IPS-15b (cell line): ENCODE measurements around the gene ZPR1.

Source experiments
- H3K27me3 ChIP-seq: one replicate; pipeline ENCODE4 v1.6.1; 2013; ENCODE audit warnings: low read length; ENCODE audit not compliant: control insufficient read depth, insufficient read depth
- H3K36me3 ChIP-seq: one replicate; pipeline ENCODE4 v1.6.1; 2013; ENCODE audit warnings: low read length; ENCODE audit not compliant: control insufficient read depth, insufficient read depth
- H3K4me1 ChIP-seq: one replicate; pipeline ENCODE4 v1.6.1; 2013; ENCODE audit warnings: mild to moderate bottlenecking, low read length; ENCODE audit not compliant: control insufficient read depth, insufficient read depth
- H3K4me3 ChIP-seq: one replicate; pipeline ENCODE4 v1.5.1; 2013; ENCODE audit warnings: low read depth, low read length
- H3K9ac ChIP-seq: one replicate; pipeline ENCODE4 v1.6.1; 2013; ENCODE audit warnings: low read depth, mild to moderate bottlenecking, low read length
- H3K9me3 ChIP-seq: one replicate; pipeline ENCODE4 v1.6.1; 2013; ENCODE audit warnings: mild to moderate bottlenecking, low read length; ENCODE audit not compliant: control insufficient read depth, insufficient read depth

Gene ZPR1

GRCh38 chr11:116788975-116789374 is 1.2 kb upstream of the ZPR1 start:
- Histone ChIP-seq H3K27me3 (peaks cover 22% of the 10 kb centered on the region), H3K4me3 (no peak overlapping the region), H3K9me3 (no peaks in the 10 kb centered on the region), H3K36me3 (peaks cover 17% of the 10 kb centered on the region), H3K9ac (no peak overlapping the region), H3K4me1 (peaks cover 11% of the 10 kb centered on the region)

GRCh38 chr11:116788534-116788933 is 711 bp upstream of the ZPR1 start:
- no peaks in the 10 kb centered on the region for H3K9me3 ChIP-seq
- peaks cover 11% of the 10 kb centered on the region for H3K4me1 ChIP-seq
- H3K4me3 ChIP-seq: peak overlapping the region; percentile 95
- H3K9ac ChIP-seq: peak overlapping the region; percentile 76
- peaks cover 22% of the 10 kb centered on the region for H3K27me3 ChIP-seq
- peaks cover 19% of the 10 kb centered on the region for H3K36me3 ChIP-seq

- no peaks in the 10 kb centered on the region for H3K9me3 ChIP-seq
- H3K4me1 ChIP-seq: peaks cover 8% of the 10 kb centered on the region
- H3K36me3 ChIP-seq: peaks cover 30% of the 10 kb centered on the region
- H3K27me3 ChIP-seq: peaks cover 22% of the 10 kb centered on the region
- peak overlapping the region; percentile 95 for H3K4me3 ChIP-seq
- H3K9ac ChIP-seq: peak overlapping the region; percentile 70
Observed at GRCh38 chr11:116787436-116787785, 412 bp downstream of the ZPR1 start.

GRCh38 chr11:116786966-116787365 is 857 bp downstream of the ZPR1 start:
- peaks cover 22% of the 10 kb centered on the region for H3K27me3 ChIP-seq
- peak overlapping the region; percentile 70 for H3K9ac ChIP-seq
- H3K36me3 ChIP-seq: peaks cover 32% of the 10 kb centered on the region
- no peaks in the 10 kb centered on the region for H3K9me3 ChIP-seq
- peaks cover 8% of the 10 kb centered on the region for H3K4me1 ChIP-seq
- H3K4me3 ChIP-seq: peak overlapping the region; percentile 95

GRCh38 chr11:116786326-116786725 is 1.5 kb downstream of the ZPR1 start:
- H3K36me3 ChIP-seq: peaks cover 34% of the 10 kb centered on the region
- no peak overlapping the region for H3K4me3 ChIP-seq
- H3K9me3 ChIP-seq: no peaks in the 10 kb centered on the region
- peaks cover 22% of the 10 kb centered on the region for H3K27me3 ChIP-seq
- H3K9ac ChIP-seq: no peak overlapping the region
- peaks cover 6% of the 10 kb centered on the region for H3K4me1 ChIP-seq

- Histone ChIP-seq H3K36me3 (peaks cover 53% of the 10 kb centered on the region), H3K4me3 (no peak overlapping the region), H3K9me3 (no peaks in the 10 kb centered on the region), H3K27me3 (no peaks in the 10 kb centered on the region), H3K4me1 (peaks cover 2% of the 10 kb centered on the region), H3K9ac (no peak overlapping the region)
Observed at GRCh38 chr11:116782728-116783127, 5.1 kb downstream of the ZPR1 start.

- Histone ChIP-seq H3K9me3 (no peaks in the 10 kb centered on the region), H3K4me1 (peaks cover 2% of the 10 kb centered on the region), H3K36me3 (peaks cover 39% of the 10 kb centered on the region), H3K27me3 (no peaks in the 10 kb centered on the region), H3K9ac (no peak overlapping the region), H3K4me3 (no peak overlapping the region)
Observed at GRCh38 chr11:116778556-116778955, 9.3 kb downstream of the ZPR1 start.

- Histone ChIP-seq H3K27me3 (no peaks in the 10 kb centered on the region), H3K36me3 (peaks cover 27% of the 10 kb centered on the region), H3K4me3 (no peak overlapping the region), H3K9me3 (no peaks in the 10 kb centered on the region), H3K4me1 (peaks cover 2% of the 10 kb centered on the region), H3K9ac (no peak overlapping the region)
Observed at GRCh38 chr11:116777056-116777455, 10.8 kb downstream of the ZPR1 start.

GRCh38 chr11:116776522-116776984 is 11.3 kb downstream of the ZPR1 start:
- H3K27me3 ChIP-seq: no peaks in the 10 kb centered on the region
- no peak overlapping the region for H3K9ac ChIP-seq
- no peak overlapping the region for H3K4me3 ChIP-seq
- peaks cover 6% of the 10 kb centered on the region for H3K4me1 ChIP-seq
- peaks cover 24% of the 10 kb centered on the region for H3K36me3 ChIP-seq
- no peaks in the 10 kb centered on the region for H3K9me3 ChIP-seq

- peaks cover 8% of the 10 kb centered on the region for H3K4me1 ChIP-seq
- peaks cover 24% of the 10 kb centered on the region for H3K36me3 ChIP-seq
- H3K9me3 ChIP-seq: no peaks in the 10 kb centered on the region
- no peaks in the 10 kb centered on the region for H3K27me3 ChIP-seq
- H3K9ac ChIP-seq: no peak overlapping the region
- H3K4me3 ChIP-seq: no peak overlapping the region
Observed at GRCh38 chr11:116775975-116776374, 11.8 kb downstream of the ZPR1 start.

- no peak overlapping the region for H3K9ac ChIP-seq
- no peaks in the 10 kb centered on the region for H3K27me3 ChIP-seq
- H3K4me1 ChIP-seq: peaks cover 8% of the 10 kb centered on the region
- no peak overlapping the region for H3K4me3 ChIP-seq
- H3K36me3 ChIP-seq: peaks cover 19% of the 10 kb centered on the region
- H3K9me3 ChIP-seq: no peaks in the 10 kb centered on the region
Observed at GRCh38 chr11:116774661-116775060, 13.2 kb downstream of the ZPR1 start.

GRCh38 chr11:116773203-116774097 is 14.4 kb downstream of the ZPR1 start:
- H3K27me3 ChIP-seq: no peaks in the 10 kb centered on the region
- peaks cover 8% of the 10 kb centered on the region for H3K4me1 ChIP-seq
- H3K36me3 ChIP-seq: peaks cover 8% of the 10 kb centered on the region
- no peaks in the 10 kb centered on the region for H3K9me3 ChIP-seq
- peak overlapping the region; percentile 14 for H3K9ac ChIP-seq
- H3K4me3 ChIP-seq: peak overlapping the region; percentile 77
